Caco-2 (cell line): ENCODE measurements around the gene OSBPL2. TPM values are rescaled to one million over a fixed set of nuclear protein-coding genes. Genes with fewer than 3 reads are reported as not detected.

ENCODE experiments used
- BruUV-seq: library from RNA; stranded (reverse); fragments of 400-500 nt; replicated peaks from 2 replicates; lab custom pipeline; 2021; lab: Mats Ljungman, UMichigan
- CTCF ChIA-PET: fragments of 300-600 bp; sonication (Branson Sonifier 250); formaldehyde crosslinking; loops from one replicate; lab custom pipeline; 2022; ENCODE audit warnings: antibody characterized with exemption; lab: Charles Lee
- POLR2A ChIA-PET: fragments of 300-600 bp; sonication (Branson Sonifier 250); formaldehyde crosslinking; loops from one replicate; lab custom pipeline; 2022; ENCODE audit warnings: antibody characterized with exemption; lab: Charles Lee
- DNase-seq, 2 experiments: peaks; one replicate each; pipeline versions ENCODE4 v3.0.0 to v3.0.0-alpha.2; 2020 to 2022
- H3K27me3 ChIP-seq: replicated peaks from 2 replicates; pipeline ENCODE4 v1.6.0; 2011; ENCODE audit warnings: low read length; ENCODE audit not compliant: control insufficient read depth, insufficient read depth
- H3K36me3 ChIP-seq: 2 replicates; pipeline ENCODE4 v1.5.1; 2011; ENCODE audit warnings: low read length; ENCODE audit not compliant: control insufficient read depth, insufficient read depth
- H3K4me1 ChIP-seq: fragments of 250-450 bp; sonication (Bioruptor Pico); 2 replicates; pipeline ENCODE4 v1.5.1; 2020; ENCODE audit warnings: mild to moderate bottlenecking
- H3K4me3 ChIP-seq: 2 replicates; pipeline ENCODE4 v1.5.1; 2011; ENCODE audit warnings: low read depth, mild to moderate bottlenecking, control low read depth, low read length
- H3K9me3 ChIP-seq: fragments of 250-450 bp; sonication (Bioruptor Pico); 2 replicates; pipeline ENCODE4 v1.5.1; 2020; ENCODE audit warnings: mild to moderate bottlenecking, moderate library complexity
- H3K27ac Mint-ChIP-seq: one replicate; pipeline ENCODE4 v1.8.0; 2022; ENCODE audit warnings: mixed read lengths; ENCODE audit not compliant: unreplicated experiment
- H3K27me3 Mint-ChIP-seq: one replicate; pipeline ENCODE4 v1.8.0; 2022; ENCODE audit warnings: mixed read lengths; ENCODE audit not compliant: insufficient read depth, unreplicated experiment
- H3K36me3 Mint-ChIP-seq: one replicate; pipeline ENCODE4 v1.8.0; 2022; ENCODE audit warnings: mild to moderate bottlenecking, mixed read lengths; ENCODE audit not compliant: insufficient read depth, unreplicated experiment
- H3K4me1 Mint-ChIP-seq: one replicate; pipeline ENCODE4 v1.8.0; 2022; ENCODE audit warnings: low read depth, mixed read lengths; ENCODE audit not compliant: unreplicated experiment
- H3K4me3 Mint-ChIP-seq: one replicate; pipeline ENCODE4 v1.8.0; 2022; ENCODE audit warnings: mild to moderate bottlenecking, moderate library complexity, mixed read lengths; ENCODE audit not compliant: unreplicated experiment
- H3K9me3 Mint-ChIP-seq: one replicate; pipeline ENCODE4 v1.8.0; 2022; ENCODE audit warnings: mixed read lengths; ENCODE audit not compliant: unreplicated experiment
- intact Hi-C: fragments of 100-400 bp; cut with micrococcal nuclease; formaldehyde crosslinking; loops from one replicate; pipeline ENCODE4 v1.10.0; 2022; ENCODE audit not compliant: unreplicated experiment
- total RNA-seq: library from RNA; stranded (reverse); gene quantifications from 2 replicates; pipeline ENCODE4 v1.2.3, GENCODE V29; 2022
- TF ChIP-seq, protein P1 (sequence below), 2 experiments: fragments of 200-600 bp in 1 of 2; IDR thresholded peaks; 1 replicate in 1 of 2; 2 replicates in 1 of 2; pipeline versions ENCODE4 v1.5.1 to v1.8.0; 2011 to 2022; ENCODE audit warnings: antibody characterized with exemption in 1 of 2, control low read depth in 1 of 2, inconsistent platforms in 1 of 2, low read depth in 1 of 2, low read length in 1 of 2, mild to moderate bottlenecking in 1 of 2, moderate library complexity in 1 of 2; ENCODE audit not compliant: insufficient read depth in 1 of 2, severe bottlenecking in 1 of 2, unreplicated experiment in 1 of 2

The OSBPL2 gene
- total RNA-seq, 1 experiment from 2014 or later: 132 TPM

DNA sequence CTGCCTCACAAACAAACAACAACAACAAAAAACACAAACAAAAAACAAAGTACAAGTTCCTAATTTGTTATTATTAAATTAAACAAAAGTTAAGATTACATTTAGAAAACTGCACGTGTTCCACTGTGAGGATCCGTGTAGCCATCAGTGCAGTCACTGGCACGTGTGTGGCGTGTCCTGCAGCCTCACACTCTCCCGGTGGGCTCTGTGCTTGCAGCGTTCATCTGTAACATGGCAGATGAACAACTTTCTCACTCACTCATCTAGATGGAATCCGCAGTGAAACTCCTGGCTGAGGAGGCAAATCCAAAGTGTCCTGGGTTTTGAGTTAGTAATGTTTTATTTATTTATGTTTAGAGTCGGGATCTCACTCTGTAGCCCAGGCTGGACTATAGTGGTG lies 51.6 kb downstream of the OSBPL2 start:
- BruUV-seq: no TSS peak
- H3K4me1 ChIP-seq: no peaks in the 10 kb centered on the region
- H3K36me3 ChIP-seq: peaks cover 11% of the 10 kb centered on the region
- H3K27ac Mint-ChIP-seq: no peak overlapping the region
- intact Hi-C loops: no loop called here
- no peak overlapping the region for H3K4me3 ChIP-seq
- H3K9me3 Mint-ChIP-seq: no peaks in the 10 kb centered on the region
- CTCF ChIA-PET: no interaction called here
- no peaks in the 10 kb centered on the region for H3K4me1 Mint-ChIP-seq
- TF ChIP-seq, protein P1, sequence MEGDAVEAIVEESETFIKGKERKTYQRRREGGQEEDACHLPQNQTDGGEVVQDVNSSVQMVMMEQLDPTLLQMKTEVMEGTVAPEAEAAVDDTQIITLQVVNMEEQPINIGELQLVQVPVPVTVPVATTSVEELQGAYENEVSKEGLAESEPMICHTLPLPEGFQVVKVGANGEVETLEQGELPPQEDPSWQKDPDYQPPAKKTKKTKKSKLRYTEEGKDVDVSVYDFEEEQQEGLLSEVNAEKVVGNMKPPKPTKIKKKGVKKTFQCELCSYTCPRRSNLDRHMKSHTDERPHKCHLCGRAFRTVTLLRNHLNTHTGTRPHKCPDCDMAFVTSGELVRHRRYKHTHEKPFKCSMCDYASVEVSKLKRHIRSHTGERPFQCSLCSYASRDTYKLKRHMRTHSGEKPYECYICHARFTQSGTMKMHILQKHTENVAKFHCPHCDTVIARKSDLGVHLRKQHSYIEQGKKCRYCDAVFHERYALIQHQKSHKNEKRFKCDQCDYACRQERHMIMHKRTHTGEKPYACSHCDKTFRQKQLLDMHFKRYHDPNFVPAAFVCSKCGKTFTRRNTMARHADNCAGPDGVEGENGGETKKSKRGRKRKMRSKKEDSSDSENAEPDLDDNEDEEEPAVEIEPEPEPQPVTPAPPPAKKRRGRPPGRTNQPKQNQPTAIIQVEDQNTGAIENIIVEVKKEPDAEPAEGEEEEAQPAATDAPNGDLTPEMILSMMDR (IDR thresholded peaks at IDR 0.05; ENCODE audit: insufficient read depth in 1 of 2, low read depth in 1 of 2, low read length in 1 of 2, severe bottlenecking in 1 of 2, unreplicated experiment in 1 of 2): no peak
- POLR2A ChIA-PET: no interaction called here
- peaks cover 77% of the 10 kb centered on the region for H3K36me3 Mint-ChIP-seq
- no peak for DNase-seq
- H3K4me3 Mint-ChIP-seq: no peak overlapping the region
- no peaks in the 10 kb centered on the region for H3K9me3 ChIP-seq
- no peaks in the 10 kb centered on the region for H3K27me3 Mint-ChIP-seq
- no peaks in the 10 kb centered on the region for H3K27me3 ChIP-seq

DNA sequence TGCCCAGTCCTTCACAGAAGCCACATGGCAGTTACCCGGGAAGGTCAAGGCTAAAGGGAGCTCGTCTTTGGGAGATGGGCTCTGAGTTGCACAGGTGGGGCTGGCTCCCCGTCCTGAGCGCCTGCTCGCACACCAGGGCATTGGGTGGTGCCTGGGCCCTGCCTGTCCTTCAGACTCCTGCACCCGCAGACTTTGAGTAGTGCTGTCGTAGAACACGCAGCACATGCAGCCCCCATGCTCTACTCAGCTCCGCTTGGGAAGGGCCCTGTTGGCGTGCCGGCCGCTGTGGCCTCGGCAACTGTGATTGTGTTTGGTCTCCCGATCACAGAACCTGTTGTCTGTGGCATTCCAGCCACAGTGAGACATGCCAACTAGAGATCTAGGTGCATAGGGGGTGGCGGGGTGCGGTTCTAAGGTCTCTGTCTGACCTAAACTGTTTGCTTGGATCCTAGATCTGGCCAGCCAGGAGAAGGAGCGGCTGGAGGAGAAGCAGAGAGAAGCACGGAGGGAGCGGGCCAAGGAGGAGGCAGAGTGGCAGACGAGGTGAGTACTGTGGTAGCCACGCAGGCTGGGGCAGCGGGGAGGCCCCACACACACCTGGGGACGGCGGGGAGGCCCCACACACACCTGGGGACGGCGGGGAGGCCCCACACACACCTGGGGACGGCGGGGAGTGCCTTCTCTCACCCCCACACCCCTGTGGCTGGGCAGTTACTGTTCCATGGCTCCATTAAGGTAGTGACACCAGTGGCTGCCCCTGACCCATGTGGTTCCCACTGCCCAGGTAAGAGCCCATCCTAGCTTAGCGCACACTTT lies 53.1 kb downstream of the OSBPL2 start:
- Mint-ChIP-seq H3K36me3 (peaks cover 78% of the 10 kb centered on the region), H3K9me3 (no peaks in the 10 kb centered on the region), H3K4me1 (no peaks in the 10 kb centered on the region), H3K27ac (peak overlapping the region; percentile 10), H3K4me3 (no peak overlapping the region), H3K27me3 (no peaks in the 10 kb centered on the region)
- Histone ChIP-seq H3K4me1 (no peaks in the 10 kb centered on the region), H3K4me3 (no peak overlapping the region), H3K9me3 (no peaks in the 10 kb centered on the region), H3K36me3 (peaks cover 11% of the 10 kb centered on the region), H3K27me3 (no peaks in the 10 kb centered on the region)
- ChIA-PET POLR2A (no interaction called here), CTCF (no interaction called here)
- intact Hi-C loops: no loop called here
- DNase-seq: no peak
- no TSS peak for BruUV-seq
- TF ChIP-seq, protein P1 (IDR thresholded peaks at IDR 0.05; ENCODE audit: insufficient read depth in 1 of 2, low read depth in 1 of 2, low read length in 1 of 2, severe bottlenecking in 1 of 2, unreplicated experiment in 1 of 2): no peak

DNA sequence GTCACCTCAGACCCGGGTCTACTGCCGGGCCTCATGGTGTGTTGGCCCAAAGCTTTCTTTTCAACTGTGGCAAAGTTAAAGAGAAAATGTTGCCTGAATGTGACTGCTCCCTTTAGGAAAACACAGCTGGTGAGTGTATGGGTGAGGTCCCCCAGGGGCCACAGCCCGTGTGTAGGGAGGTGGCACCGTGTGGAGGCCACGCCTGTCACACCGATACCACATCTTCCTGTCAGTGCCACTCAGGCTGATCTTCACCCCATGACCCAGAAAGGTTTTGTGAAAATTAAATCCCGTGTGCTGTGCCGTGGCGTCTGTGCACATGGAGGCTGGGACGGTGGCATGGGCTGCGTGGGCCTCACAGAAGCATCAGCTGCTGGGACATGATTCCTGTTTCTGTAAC lies 53.8 kb downstream of the OSBPL2 start:
- no peaks in the 10 kb centered on the region for H3K27me3 Mint-ChIP-seq
- no peak overlapping the region for H3K27ac Mint-ChIP-seq
- BruUV-seq: no TSS peak
- H3K4me1 ChIP-seq: no peaks in the 10 kb centered on the region
- TF ChIP-seq, protein P1 (IDR thresholded peaks at IDR 0.05; ENCODE audit: insufficient read depth in 1 of 2, low read depth in 1 of 2, low read length in 1 of 2, severe bottlenecking in 1 of 2, unreplicated experiment in 1 of 2): no peak
- CTCF ChIA-PET: interaction anchor here (0.6 kb wide), 2 partner anchors 228 to 321 kb away, joined by 3 read pairs; no protein-coding TSS in a partner anchor
- peaks cover 7% of the 10 kb centered on the region for H3K36me3 ChIP-seq
- H3K9me3 ChIP-seq: no peaks in the 10 kb centered on the region
- no peaks in the 10 kb centered on the region for H3K4me1 Mint-ChIP-seq
- intact Hi-C loops: no loop called here
- POLR2A ChIA-PET: no interaction called here
- no peaks in the 10 kb centered on the region for H3K27me3 ChIP-seq
- H3K4me3 ChIP-seq: no peak overlapping the region
- no peak overlapping the region for H3K4me3 Mint-ChIP-seq
- no peak for DNase-seq
- peaks cover 72% of the 10 kb centered on the region for H3K36me3 Mint-ChIP-seq
- no peaks in the 10 kb centered on the region for H3K9me3 Mint-ChIP-seq
